HG02885 (cell line): ENCODE results near the gene FUT8.
"Not testable (repeated sequence)": the region's sequence is repeated elsewhere in the genome, so short reads cannot be mapped to it uniquely, and the experiment has no call there.

ENCODE experiments used
- ATAC-seq: cut with Tn5 transposase; IDR thresholded peaks from one replicate; pipeline ENCODE4 v1.9.1; 2021; ENCODE audit warnings: mild to moderate bottlenecking; ENCODE audit not compliant: unreplicated experiment, poor library complexity

FUT8 gene

DNA sequence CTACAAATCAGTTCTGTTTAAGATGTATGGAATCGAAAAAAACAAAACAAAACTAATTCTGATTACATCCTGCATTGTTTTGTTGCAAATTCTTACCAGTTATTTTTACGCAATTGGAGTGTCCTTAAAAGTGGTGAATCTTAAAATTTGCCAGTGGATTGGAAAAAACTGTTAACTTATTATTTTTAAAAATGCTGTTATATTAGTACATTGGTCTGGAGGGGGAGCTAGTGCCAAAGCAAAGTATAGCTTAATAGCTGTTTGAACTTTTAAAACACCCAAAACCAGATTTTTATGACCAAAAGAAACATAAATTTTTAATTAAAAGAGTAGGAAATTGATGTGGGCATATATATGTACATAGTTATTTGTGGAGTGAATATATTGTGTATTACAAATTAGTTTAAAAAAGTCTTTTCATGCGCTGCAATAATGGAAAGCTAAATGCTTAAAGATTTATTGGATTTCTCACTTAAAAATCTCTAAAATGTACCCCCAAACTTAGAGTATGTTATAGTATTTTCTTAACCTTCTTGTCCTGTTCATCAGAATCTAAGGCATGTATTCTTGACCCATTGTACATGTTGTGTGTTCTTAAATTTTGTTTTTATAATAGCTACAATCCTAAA lies 2.5 kb downstream of the FUT8 start:
- no peak for ATAC-seq

GRCh38 chr14:65415613-65416012 lies 3.1 kb downstream of the FUT8 start:
- ATAC-seq: no peak

DNA sequence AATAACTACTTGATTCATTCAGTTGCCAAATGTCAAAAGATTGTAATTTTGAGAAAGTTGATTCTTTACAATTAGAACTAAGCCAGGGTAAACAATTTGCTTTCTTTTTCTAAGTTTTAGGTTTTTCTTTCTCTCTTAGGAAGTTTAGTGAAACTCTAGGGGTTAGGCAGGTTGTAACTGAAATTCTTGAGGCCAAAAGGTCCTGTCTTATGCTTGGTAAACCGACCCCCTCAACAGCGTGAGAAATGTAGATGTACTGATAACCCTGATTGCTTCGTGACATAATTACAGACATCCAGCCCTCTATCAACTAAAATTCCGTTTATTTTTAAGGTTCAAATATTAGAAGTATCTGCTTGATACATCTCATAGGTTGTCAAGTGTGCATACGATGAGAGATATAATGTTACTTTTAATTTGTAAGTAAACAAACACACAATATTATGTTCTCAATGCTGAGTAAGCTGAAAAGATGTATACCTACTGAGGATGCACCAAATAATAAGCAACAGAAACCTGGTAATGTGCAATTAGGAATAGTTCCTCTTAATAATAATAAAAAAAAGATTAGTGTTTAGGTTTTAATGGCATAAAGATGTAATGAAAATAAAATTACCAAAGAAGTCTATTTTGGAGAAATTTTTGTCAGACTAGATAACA lies 7.2 kb downstream of the FUT8 start:
- ATAC-seq: no peak

DNA sequence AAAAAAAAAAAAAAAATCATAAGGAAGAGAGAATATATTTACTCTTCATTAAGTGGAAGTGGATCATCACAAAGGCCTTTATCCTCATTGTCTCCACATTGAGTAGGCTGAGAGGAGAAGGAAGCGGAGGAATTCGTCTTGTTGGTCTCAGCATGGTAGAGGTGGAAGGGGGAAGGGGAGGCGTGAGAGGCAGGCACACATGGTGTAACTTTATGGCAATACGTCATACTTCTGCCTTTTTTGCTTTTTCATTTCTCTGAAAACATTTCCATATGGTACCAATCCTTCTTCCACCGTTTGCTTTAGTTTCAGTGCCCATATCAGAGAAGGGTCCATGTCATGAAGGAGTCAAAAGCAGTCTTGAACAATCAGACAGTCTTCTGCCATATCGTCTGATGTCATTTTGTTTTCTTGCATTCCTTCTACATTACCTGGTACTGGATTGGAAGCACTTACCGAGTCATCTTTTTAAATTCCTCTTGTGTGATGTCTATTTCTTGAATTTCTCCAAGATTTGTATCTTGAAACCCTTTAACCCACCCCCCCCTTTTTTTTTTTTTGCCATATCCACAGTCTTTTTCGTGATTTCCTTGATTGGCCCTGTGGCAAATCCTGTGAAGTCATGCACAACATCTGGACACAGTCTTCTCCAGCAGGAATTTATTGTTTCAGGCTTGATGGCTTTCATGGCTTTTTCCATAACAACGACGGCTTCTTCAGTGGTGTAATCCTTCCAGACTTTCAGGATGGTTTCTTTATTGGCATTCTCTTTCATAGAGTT lies 8.9 kb downstream of the FUT8 start:
- ATAC-seq: no peak

GRCh38 chr14:65422088-65422834 lies 9.7 kb downstream of the FUT8 start:
- no peak for ATAC-seq

GRCh38 chr14:65423982-65424381 lies 11.5 kb downstream of the FUT8 start:
- ATAC-seq: no peak

GRCh38 chr14:65424531-65424930 lies 12.0 kb downstream of the FUT8 start:
- no peak for ATAC-seq

DNA sequence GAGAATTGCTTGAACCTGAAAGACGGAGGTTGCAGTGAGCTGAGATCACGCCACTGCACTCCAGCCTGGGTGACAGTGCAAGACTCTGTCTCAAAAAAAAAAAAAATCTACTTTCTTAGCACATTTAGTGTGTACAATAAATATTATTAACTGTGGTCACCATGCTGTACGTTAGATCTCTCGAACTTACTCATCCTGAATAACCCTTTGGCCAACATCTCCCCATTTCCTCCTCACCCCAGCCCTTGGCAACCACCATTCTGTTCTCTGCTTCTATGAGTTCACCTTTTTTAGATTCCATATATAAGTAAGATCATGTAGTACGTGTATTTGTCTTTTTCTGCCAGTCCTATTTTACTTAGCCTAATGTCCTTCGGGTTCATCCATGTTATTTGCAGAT lies 13.4 kb downstream of the FUT8 start:
- peak; percentile 66 for ATAC-seq

DNA sequence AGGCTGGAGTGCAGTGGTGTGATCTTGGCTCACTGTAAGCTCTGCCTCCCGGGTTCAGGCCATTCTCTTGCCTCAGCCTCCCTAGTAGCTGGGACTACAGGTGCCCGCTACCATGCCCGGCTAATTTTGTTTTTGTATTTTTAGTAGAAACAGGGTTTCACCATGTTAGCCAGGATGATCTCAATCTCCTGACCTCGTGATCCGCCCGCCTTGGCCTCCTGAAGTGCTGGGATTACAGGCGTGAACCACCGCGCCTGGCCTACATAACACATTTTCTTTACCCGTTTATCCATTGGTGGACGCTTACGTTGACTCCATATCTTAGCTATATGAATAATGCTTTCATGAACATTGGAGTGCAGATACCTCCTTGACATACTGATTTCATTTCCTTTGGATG lies 14.4 kb downstream of the FUT8 start:
- not testable (repeated sequence) for ATAC-seq

GRCh38 chr14:65428691-65429090 lies 16.2 kb downstream of the FUT8 start:
- ATAC-seq: no peak

DNA sequence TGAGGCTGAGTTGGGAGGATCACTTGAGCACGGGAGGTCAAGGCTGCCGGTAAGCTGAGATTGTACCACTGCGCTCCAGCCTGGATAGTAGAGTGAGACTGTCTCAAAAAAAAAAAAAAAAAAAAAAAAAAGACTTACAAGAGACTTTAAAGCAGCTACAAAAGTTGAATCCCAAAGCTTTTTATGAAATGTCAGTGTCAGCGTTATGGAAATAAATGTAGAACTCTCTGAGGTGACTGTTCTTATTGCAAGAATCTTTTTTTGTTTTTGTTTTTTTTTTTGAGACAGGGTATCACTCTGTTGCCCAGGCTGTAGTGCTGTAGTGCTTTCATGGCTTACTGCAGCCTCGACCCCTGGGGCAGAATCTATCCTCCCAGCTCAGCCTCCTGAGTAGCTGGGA lies 17.2 kb downstream of the FUT8 start:
- no peak for ATAC-seq

DNA sequence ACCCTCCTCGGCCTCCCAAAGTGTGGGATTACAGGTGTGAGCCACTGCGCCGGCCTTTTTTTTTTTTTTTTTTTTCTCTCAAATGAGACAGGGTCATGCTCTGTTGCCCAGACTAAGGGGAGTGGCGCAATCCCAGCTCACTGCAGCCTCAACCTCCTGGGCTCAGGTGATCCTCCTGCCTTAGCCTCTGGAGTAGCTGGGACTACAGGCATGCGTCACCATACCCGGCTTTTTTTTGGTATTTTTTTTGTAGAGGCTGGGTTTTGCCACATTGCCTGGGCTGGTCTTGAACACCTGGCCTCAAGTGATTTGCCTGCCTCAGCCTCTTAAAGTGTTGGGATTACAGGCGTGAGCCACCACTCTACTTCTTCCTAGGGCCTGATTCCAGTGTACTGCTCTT lies 18.7 kb downstream of the FUT8 start:
- no peak for ATAC-seq

- no peak for ATAC-seq
Measured at GRCh38 chr14:65431951-65432350, 19.4 kb downstream of the FUT8 start.

DNA sequence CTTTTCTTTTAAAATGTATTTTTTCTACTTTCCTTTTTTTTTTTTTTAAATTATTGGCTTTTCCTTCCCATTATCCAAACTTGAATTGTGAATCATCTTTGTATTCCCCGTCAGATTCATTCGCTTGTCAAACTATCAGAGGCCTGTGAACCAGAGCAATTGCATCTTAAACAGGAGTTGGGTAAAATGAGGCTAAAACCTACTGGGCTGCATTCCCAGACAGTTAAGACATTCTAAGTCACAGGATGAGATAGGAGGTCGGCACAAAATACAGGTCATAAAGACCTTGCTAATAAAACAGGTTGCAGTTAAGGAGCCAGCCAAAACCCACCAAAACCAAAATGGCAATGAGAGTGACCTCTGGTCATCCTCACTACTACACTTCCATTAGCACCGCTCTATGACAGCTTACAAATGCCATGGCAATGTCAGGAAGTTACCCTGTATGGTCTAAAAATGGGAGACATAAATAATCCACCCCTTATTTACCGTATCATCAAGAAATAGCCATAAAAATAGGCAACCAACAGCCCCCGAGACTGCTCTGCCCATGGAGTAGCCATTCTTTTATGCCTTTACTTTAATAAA lies 19.9 kb downstream of the FUT8 start:
- no peak for ATAC-seq

DNA sequence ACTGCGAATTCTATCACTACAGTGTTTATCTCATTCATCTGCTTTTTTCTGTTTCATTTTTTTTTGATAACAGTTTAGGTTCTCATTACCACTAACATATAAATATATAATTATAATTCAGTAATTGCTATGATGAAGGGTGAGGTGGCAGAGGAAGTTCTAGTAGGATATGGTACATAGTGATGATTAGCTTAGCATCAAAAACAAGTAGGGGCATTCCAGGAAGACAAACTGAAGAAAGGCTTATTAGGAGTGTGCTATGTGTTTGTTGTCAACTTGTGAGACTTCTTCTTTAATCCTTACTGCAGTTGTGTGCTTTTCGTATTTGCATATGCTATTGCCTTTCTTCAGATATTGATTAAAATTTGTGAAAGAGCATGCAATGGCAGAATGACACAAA lies 20.6 kb downstream of the FUT8 start:
- no peak for ATAC-seq

- no peak for ATAC-seq
Measured at GRCh38 chr14:65433646-65434045, 21.1 kb downstream of the FUT8 start.

GRCh38 chr14:65434216-65434850 lies 21.8 kb downstream of the FUT8 start:
- no peak for ATAC-seq

- ATAC-seq: no peak
Measured at GRCh38 chr14:65438266-65438933, 25.9 kb downstream of the FUT8 start.

GRCh38 chr14:65439117-65439516 lies 26.6 kb downstream of the FUT8 start:
- ATAC-seq: no peak

GRCh38 chr14:65440230-65440629 lies 27.7 kb downstream of the FUT8 start:
- ATAC-seq: no peak
